Measurements from ENCODE around the gene S100A2.

Gene S100A2

DNA sequence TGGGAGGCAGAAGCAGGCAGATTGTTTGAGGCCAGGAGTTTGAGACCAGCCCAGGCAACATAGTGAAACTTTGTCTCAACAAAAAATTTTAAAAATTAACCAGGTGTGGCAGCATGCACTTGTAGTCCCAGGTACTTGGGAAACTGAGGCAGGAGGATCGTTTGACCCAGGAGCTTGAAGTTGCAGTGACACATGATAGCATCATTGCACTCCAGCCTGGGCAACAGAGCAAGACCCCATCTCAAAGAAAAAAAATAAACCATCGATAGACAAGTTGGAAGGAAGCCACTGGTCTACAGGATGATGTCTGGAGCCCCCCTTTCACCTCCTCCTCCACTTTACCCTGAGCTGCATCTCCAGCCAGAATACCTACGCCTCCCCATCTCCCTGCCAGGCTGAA, 46.4 kb downstream of the S100A2 start:
- TF ChIP-seq, protein P1, sequence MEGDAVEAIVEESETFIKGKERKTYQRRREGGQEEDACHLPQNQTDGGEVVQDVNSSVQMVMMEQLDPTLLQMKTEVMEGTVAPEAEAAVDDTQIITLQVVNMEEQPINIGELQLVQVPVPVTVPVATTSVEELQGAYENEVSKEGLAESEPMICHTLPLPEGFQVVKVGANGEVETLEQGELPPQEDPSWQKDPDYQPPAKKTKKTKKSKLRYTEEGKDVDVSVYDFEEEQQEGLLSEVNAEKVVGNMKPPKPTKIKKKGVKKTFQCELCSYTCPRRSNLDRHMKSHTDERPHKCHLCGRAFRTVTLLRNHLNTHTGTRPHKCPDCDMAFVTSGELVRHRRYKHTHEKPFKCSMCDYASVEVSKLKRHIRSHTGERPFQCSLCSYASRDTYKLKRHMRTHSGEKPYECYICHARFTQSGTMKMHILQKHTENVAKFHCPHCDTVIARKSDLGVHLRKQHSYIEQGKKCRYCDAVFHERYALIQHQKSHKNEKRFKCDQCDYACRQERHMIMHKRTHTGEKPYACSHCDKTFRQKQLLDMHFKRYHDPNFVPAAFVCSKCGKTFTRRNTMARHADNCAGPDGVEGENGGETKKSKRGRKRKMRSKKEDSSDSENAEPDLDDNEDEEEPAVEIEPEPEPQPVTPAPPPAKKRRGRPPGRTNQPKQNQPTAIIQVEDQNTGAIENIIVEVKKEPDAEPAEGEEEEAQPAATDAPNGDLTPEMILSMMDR (IDR thresholded peaks at IDR 0.05; ENCODE audit: insufficient read depth, low read length, missing control alignments): no peak
- ChIA-PET POLR2A (no interaction called here), CTCF (interaction anchor here (1.4 to 4.8 kb wide), 4 partner anchors 8 to 158 kb away, joined by 3 to 54 read pairs (median 37); no protein-coding TSS in a partner anchor)
- H3K4me3 ChIP-seq (ENCODE audit: low read depth, low read length): no peak overlapping the region
- DNase-seq (ENCODE audit: low read depth, low spot score): no peak

DNA sequence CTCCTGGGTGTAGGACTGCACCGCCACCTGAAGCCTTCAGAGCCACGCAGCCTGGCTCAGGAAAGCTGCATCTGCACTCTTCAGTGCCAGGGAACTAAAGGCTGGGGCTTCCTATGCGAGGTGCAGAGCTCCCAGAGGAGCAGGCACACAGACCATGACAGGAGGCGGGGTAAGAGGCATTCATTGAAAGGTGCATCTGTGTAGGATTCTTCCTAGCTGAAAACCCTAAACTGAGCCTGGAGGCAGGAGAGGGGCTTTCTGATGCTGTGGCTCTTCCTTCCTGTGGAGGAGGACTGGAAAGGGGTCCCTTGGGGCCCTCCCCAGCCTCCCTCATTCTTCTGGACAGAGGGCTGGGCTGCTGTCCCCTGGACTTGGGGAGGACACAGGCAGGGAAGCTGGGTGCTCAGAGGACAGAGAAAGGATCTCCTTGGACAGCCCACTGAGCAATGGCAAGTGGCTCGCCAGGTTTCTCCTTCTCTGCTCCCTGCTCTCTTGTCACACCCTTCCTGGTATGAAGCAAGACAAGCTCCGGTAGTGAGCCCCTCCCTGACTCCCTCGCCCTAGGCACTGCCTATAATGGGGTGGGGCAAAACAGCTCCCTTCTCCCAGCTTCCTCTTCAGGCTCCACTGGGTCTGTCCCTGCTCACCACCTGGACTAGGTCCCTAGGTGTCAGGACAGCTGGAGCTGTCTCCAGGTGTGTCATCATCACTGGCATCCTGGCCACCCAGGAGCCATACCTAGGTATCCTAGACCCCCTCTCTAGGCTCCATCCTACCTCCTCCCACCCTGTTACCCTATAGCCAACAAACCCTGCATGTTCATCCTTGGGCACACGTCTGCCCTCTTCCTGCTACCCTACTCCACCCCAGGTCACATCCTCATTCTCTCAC, 49.9 kb downstream of the S100A2 start:
- ChIA-PET POLR2A (no interaction called here), CTCF (interaction anchor here (1.0 to 15.3 kb wide), 7 partner anchors 9 to 97 kb away, joined by 3 to 401 read pairs (median 3); partner anchors contain the start of genes S100A16 and S100A6)
- TF ChIP-seq, protein P1 (IDR thresholded peaks at IDR 0.05; ENCODE audit: insufficient read depth, low read length, missing control alignments): no peak
- no peak overlapping the region for H3K4me3 ChIP-seq (ENCODE audit: low read depth, low read length)
- no peak for DNase-seq (ENCODE audit: low read depth, low spot score)

DNA sequence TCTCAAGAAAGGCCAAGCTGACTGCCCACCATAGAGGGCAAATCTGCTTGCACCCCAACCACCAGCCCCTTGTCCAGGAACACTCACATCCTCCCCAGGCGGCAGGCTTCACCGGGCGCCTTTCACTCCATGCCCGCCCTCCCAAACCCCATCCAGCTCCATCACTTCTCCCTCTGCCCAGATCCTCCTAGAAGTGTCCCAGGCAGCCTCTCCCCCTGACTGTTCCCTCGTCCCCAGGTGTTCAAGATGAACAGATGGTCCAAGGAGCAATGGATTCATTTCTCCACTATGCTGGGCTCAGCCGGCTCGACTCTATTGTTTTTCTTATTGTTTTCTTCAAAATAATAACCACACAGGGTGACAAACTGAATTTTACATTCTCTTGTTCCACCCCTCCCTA, 52.0 kb downstream of the S100A2 start:
- TF ChIP-seq, protein P1 (IDR thresholded peaks at IDR 0.05; ENCODE audit: insufficient read depth, low read length, missing control alignments): no peak
- no peak overlapping the region for H3K4me3 ChIP-seq (ENCODE audit: low read depth, low read length)
- POLR2A ChIA-PET: no interaction called here
- no peak for DNase-seq (ENCODE audit: low read depth, low spot score)
- CTCF ChIA-PET: interaction anchor here (2.0 to 15.3 kb wide), 3 partner anchors 20 to 57 kb away, joined by 4 to 401 read pairs (median 143); partner anchors contain the start of gene S100A6

DNA sequence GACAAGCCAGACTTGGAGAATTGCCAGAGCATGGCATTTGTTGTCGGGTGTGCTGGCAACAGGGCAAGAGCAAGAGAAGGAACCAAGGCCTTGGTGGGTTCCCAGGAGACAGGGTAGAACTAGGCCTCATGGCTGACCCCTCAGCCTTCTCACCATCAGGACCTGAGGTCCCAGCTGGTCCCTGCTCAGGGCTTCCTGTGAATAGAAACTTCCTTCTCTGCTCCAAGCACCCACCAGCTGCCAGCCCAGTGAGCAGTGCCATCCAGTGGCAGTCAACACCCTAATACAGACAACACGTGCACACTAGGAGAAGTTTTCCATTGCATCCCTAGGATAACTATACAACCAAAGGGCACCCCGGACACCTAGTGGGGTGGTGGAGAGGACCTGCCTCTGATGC, 52.6 kb downstream of the S100A2 start:
- ChIA-PET POLR2A (no interaction called here), CTCF (interaction anchor here (4.2 to 15.3 kb wide), 4 partner anchors 8 to 58 kb away, joined by 51 to 401 read pairs (median 98); partner anchors contain the start of genes S100A2 and S100A6)

More for the DNA sequence above, 52.6 kb downstream of the S100A2 start:
- DNase-seq (ENCODE audit: low read depth, low spot score): no peak
- TF ChIP-seq, protein P1 (IDR thresholded peaks at IDR 0.05; ENCODE audit: insufficient read depth, low read length, missing control alignments): no peak
- no peak overlapping the region for H3K4me3 ChIP-seq (ENCODE audit: low read depth, low read length)
